Measurements from ENCODE around the gene CBFA2T2.
"Not testable (repeated sequence)": the region's sequence is repeated elsewhere in the genome, so short reads cannot be mapped to it uniquely, and the experiment has no call there.

Gene CBFA2T2

GRCh38 chr20:33561692-33562601 is 72.1 kb downstream of the CBFA2T2 start:
- peaks cover 12% of the 10 kb centered on the region for H3K36me3 Mint-ChIP-seq (ENCODE audit: low read depth)
- no peaks in the 10 kb centered on the region for H3K9me3 Mint-ChIP-seq
- H3K4me1 Mint-ChIP-seq (ENCODE audit: low read depth): peaks cover 2% of the 10 kb centered on the region
- no peak overlapping the region for H3K4me3 Mint-ChIP-seq
- H3K27me3 Mint-ChIP-seq (ENCODE audit: low read depth): no peaks in the 10 kb centered on the region
- H3K27ac Mint-ChIP-seq: no peak overlapping the region

GRCh38 chr20:33563788-33564187 is 73.9 kb downstream of the CBFA2T2 start:
- H3K4me1 Mint-ChIP-seq (ENCODE audit: low read depth): peaks cover 4% of the 10 kb centered on the region
- H3K27me3 Mint-ChIP-seq (ENCODE audit: low read depth): no peaks in the 10 kb centered on the region
- peaks cover 4% of the 10 kb centered on the region for H3K36me3 Mint-ChIP-seq (ENCODE audit: low read depth)
- no peaks in the 10 kb centered on the region for H3K9me3 Mint-ChIP-seq
- H3K27ac Mint-ChIP-seq: no peak overlapping the region
- no peak overlapping the region for H3K4me3 Mint-ChIP-seq

GRCh38 chr20:33566781-33567603 is 77.1 kb downstream of the CBFA2T2 start:
- Mint-ChIP-seq H3K4me3 (no peak overlapping the region), H3K36me3 (ENCODE audit: low read depth) (no peaks in the 10 kb centered on the region), H3K27me3 (ENCODE audit: low read depth) (no peaks in the 10 kb centered on the region), H3K27ac (no peak overlapping the region), H3K9me3 (no peaks in the 10 kb centered on the region), H3K4me1 (ENCODE audit: low read depth) (peaks cover 15% of the 10 kb centered on the region)

GRCh38 chr20:33567949-33568348 is 78.1 kb downstream of the CBFA2T2 start:
- Mint-ChIP-seq H3K36me3 (ENCODE audit: low read depth) (no peaks in the 10 kb centered on the region), H3K27me3 (ENCODE audit: low read depth) (no peaks in the 10 kb centered on the region), H3K9me3 (no peaks in the 10 kb centered on the region), H3K27ac (no peak overlapping the region), H3K4me1 (ENCODE audit: low read depth) (peaks cover 14% of the 10 kb centered on the region), H3K4me3 (no peak overlapping the region)

GRCh38 chr20:33568378-33568777 is 78.5 kb downstream of the CBFA2T2 start:
- no peak overlapping the region for H3K27ac Mint-ChIP-seq
- no peaks in the 10 kb centered on the region for H3K36me3 Mint-ChIP-seq (ENCODE audit: low read depth)
- H3K4me1 Mint-ChIP-seq (ENCODE audit: low read depth): peaks cover 14% of the 10 kb centered on the region
- no peaks in the 10 kb centered on the region for H3K9me3 Mint-ChIP-seq
- no peak overlapping the region for H3K4me3 Mint-ChIP-seq
- H3K27me3 Mint-ChIP-seq (ENCODE audit: low read depth): no peaks in the 10 kb centered on the region

GRCh38 chr20:33568868-33569801 is 79.2 kb downstream of the CBFA2T2 start:
- Mint-ChIP-seq H3K27me3 (ENCODE audit: low read depth) (no peaks in the 10 kb centered on the region), H3K4me3 (no peak overlapping the region), H3K9me3 (no peaks in the 10 kb centered on the region), H3K27ac (no peak overlapping the region), H3K36me3 (ENCODE audit: low read depth) (no peaks in the 10 kb centered on the region), H3K4me1 (ENCODE audit: low read depth) (peaks cover 14% of the 10 kb centered on the region)

- H3K4me3 Mint-ChIP-seq: no peak overlapping the region
- H3K9me3 Mint-ChIP-seq: no peaks in the 10 kb centered on the region
- H3K27me3 Mint-ChIP-seq (ENCODE audit: low read depth): no peaks in the 10 kb centered on the region
- no peak overlapping the region for H3K27ac Mint-ChIP-seq
- H3K36me3 Mint-ChIP-seq (ENCODE audit: low read depth): no peaks in the 10 kb centered on the region
- H3K4me1 Mint-ChIP-seq (ENCODE audit: low read depth): peaks cover 14% of the 10 kb centered on the region
Observed at GRCh38 chr20:33569802-33570391, 80.0 kb downstream of the CBFA2T2 start.

- Mint-ChIP-seq H3K27ac (no peak overlapping the region), H3K36me3 (ENCODE audit: low read depth) (no peaks in the 10 kb centered on the region), H3K4me1 (ENCODE audit: low read depth) (peaks cover 14% of the 10 kb centered on the region), H3K9me3 (no peaks in the 10 kb centered on the region), H3K27me3 (ENCODE audit: low read depth) (no peaks in the 10 kb centered on the region), H3K4me3 (no peak overlapping the region)
Observed at GRCh38 chr20:33570743-33571142, 80.8 kb downstream of the CBFA2T2 start.

GRCh38 chr20:33573268-33573667 is 83.4 kb downstream of the CBFA2T2 start:
- H3K27me3 Mint-ChIP-seq (ENCODE audit: low read depth); H3K36me3 Mint-ChIP-seq (ENCODE audit: low read depth); H3K9me3 Mint-ChIP-seq; H3K4me3 Mint-ChIP-seq; H3K27ac Mint-ChIP-seq: not testable (repeated sequence)
- H3K4me1 Mint-ChIP-seq (ENCODE audit: low read depth): peaks cover 16% of the 10 kb centered on the region

- peaks cover 11% of the 10 kb centered on the region for H3K4me1 Mint-ChIP-seq (ENCODE audit: low read depth)
- no peak overlapping the region for H3K4me3 Mint-ChIP-seq
- H3K27me3 Mint-ChIP-seq (ENCODE audit: low read depth): no peaks in the 10 kb centered on the region
- no peaks in the 10 kb centered on the region for H3K9me3 Mint-ChIP-seq
- no peak overlapping the region for H3K27ac Mint-ChIP-seq
- H3K36me3 Mint-ChIP-seq (ENCODE audit: low read depth): peaks cover 2% of the 10 kb centered on the region
Observed at GRCh38 chr20:33575282-33575681, 85.4 kb downstream of the CBFA2T2 start.

GRCh38 chr20:33576432-33577125 is 86.7 kb downstream of the CBFA2T2 start:
- Mint-ChIP-seq H3K27me3 (ENCODE audit: low read depth) (no peaks in the 10 kb centered on the region), H3K9me3 (no peaks in the 10 kb centered on the region), H3K36me3 (ENCODE audit: low read depth) (peaks cover 2% of the 10 kb centered on the region), H3K27ac (no peak overlapping the region), H3K4me3 (no peak overlapping the region), H3K4me1 (ENCODE audit: low read depth) (peaks cover 8% of the 10 kb centered on the region)

- no peak overlapping the region for H3K4me3 Mint-ChIP-seq
- H3K27me3 Mint-ChIP-seq (ENCODE audit: low read depth): no peaks in the 10 kb centered on the region
- no peak overlapping the region for H3K27ac Mint-ChIP-seq
- H3K4me1 Mint-ChIP-seq (ENCODE audit: low read depth): peaks cover 8% of the 10 kb centered on the region
- no peaks in the 10 kb centered on the region for H3K9me3 Mint-ChIP-seq
- H3K36me3 Mint-ChIP-seq (ENCODE audit: low read depth): peaks cover 2% of the 10 kb centered on the region
Observed at GRCh38 chr20:33578510-33578909, 88.6 kb downstream of the CBFA2T2 start.

GRCh38 chr20:33583143-33583542 is 93.2 kb downstream of the CBFA2T2 start:
- no peaks in the 10 kb centered on the region for H3K27me3 Mint-ChIP-seq (ENCODE audit: low read depth)
- no peaks in the 10 kb centered on the region for H3K36me3 Mint-ChIP-seq (ENCODE audit: low read depth)
- H3K4me1 Mint-ChIP-seq (ENCODE audit: low read depth): peaks cover 6% of the 10 kb centered on the region
- H3K9me3 Mint-ChIP-seq: no peaks in the 10 kb centered on the region
- no peak overlapping the region for H3K27ac Mint-ChIP-seq
- no peak overlapping the region for H3K4me3 Mint-ChIP-seq

Measured in T-helper 1 cell treated with Interleukin-12 subunit alpha and Interleukin-12 subunit beta and Interleukin-4 antibody, amounts not matched to agents 30 μg/mL and 1 μg/mL, for 36 hours (primary cell).